Calu3 (cell line): Measurements from ENCODE around the gene MSI1. TPM values are rescaled to one million over a fixed set of nuclear protein-coding genes. Genes with fewer than 3 reads are reported as not detected.

Experiments used
- BruUV-seq: library from RNA; stranded (reverse); fragments of 400-500 nt; replicated peaks from 2 replicates; lab custom pipeline; 2021; lab: Mats Ljungman, UMichigan
- CTCF ChIA-PET: fragments of 300-600 bp; sonication (Branson Sonifier 250); formaldehyde crosslinking; loops from one replicate; lab custom pipeline; 2022; ENCODE audit warnings: antibody characterized with exemption; lab: Charles Lee
- DNase-seq: peaks from one replicate; pipeline ENCODE4 v3.0.0; 2022
- H3K27ac Mint-ChIP-seq: one replicate; pipeline ENCODE4 v1.8.0; 2022; ENCODE audit warnings: mixed read lengths; ENCODE audit not compliant: unreplicated experiment
- H3K27me3 Mint-ChIP-seq: one replicate; pipeline ENCODE4 v1.8.0; 2022; ENCODE audit warnings: mixed read lengths; ENCODE audit not compliant: unreplicated experiment
- H3K36me3 Mint-ChIP-seq: one replicate; pipeline ENCODE4 v1.8.0; 2022; ENCODE audit warnings: mild to moderate bottlenecking, moderate library complexity, mixed read lengths; ENCODE audit not compliant: insufficient read depth, unreplicated experiment
- H3K4me1 Mint-ChIP-seq: one replicate; pipeline ENCODE4 v1.8.0; 2022; ENCODE audit warnings: mild to moderate bottlenecking, low read depth, mixed read lengths; ENCODE audit not compliant: unreplicated experiment
- H3K4me3 Mint-ChIP-seq: one replicate; pipeline ENCODE4 v1.8.0; 2022; ENCODE audit warnings: mild to moderate bottlenecking, low read depth, moderate library complexity, mixed read lengths; ENCODE audit not compliant: unreplicated experiment
- H3K9me3 Mint-ChIP-seq: one replicate; pipeline ENCODE4 v1.8.0; 2022; ENCODE audit warnings: low read depth, mixed read lengths; ENCODE audit not compliant: unreplicated experiment
- CTCF ChIP-seq: fragments of 200-600 bp; IDR thresholded peaks from one replicate; pipeline ENCODE4 v1.8.0; 2022; ENCODE audit warnings: antibody characterized with exemption; ENCODE audit not compliant: unreplicated experiment
- intact Hi-C: fragments of 100-400 bp; cut with micrococcal nuclease; formaldehyde crosslinking; loops from one replicate; pipeline ENCODE4 v1.10.0; 2022; ENCODE audit not compliant: unreplicated experiment
- total RNA-seq: library from RNA; stranded (reverse); gene quantifications from 2 replicates; pipeline ENCODE4 v1.2.3, GENCODE V29; 2022

The MSI1 gene
- total RNA-seq, 1 experiment from 2014 or later: 1.4 TPM

GRCh38 chr12:120364487-120364886 lies 4.5 kb downstream of the MSI1 start:
- DNase-seq: no peak
- H3K36me3 Mint-ChIP-seq: peaks cover 7% of the 10 kb centered on the region
- no peak overlapping the region for H3K27ac Mint-ChIP-seq
- TF ChIP-seq CTCF: no peak
- intact Hi-C loops: no loop called here
- peaks cover 31% of the 10 kb centered on the region for H3K27me3 Mint-ChIP-seq
- H3K9me3 Mint-ChIP-seq: no peaks in the 10 kb centered on the region
- H3K4me3 Mint-ChIP-seq: no peak overlapping the region
- no TSS peak for BruUV-seq
- CTCF ChIA-PET: interaction anchor here (0.6 kb wide), 2 partner anchors 20 to 60 kb away, joined by 3 to 4 read pairs; no protein-coding TSS in a partner anchor
- peaks cover 10% of the 10 kb centered on the region for H3K4me1 Mint-ChIP-seq

GRCh38 chr12:120363274-120363855 lies 5.6 kb downstream of the MSI1 start:
- peaks cover 7% of the 10 kb centered on the region for H3K36me3 Mint-ChIP-seq
- H3K4me3 Mint-ChIP-seq: no peak overlapping the region
- no TSS peak for BruUV-seq
- CTCF ChIA-PET: interaction anchor here (0.5 kb wide), 1 partner anchor 189 kb away, joined by 6 read pairs; no protein-coding TSS in a partner anchor
- TF ChIP-seq CTCF: no peak
- no peak overlapping the region for H3K27ac Mint-ChIP-seq
- intact Hi-C loops: no loop called here
- H3K27me3 Mint-ChIP-seq: peaks cover 36% of the 10 kb centered on the region
- DNase-seq: no peak
- no peaks in the 10 kb centered on the region for H3K9me3 Mint-ChIP-seq
- peaks cover 10% of the 10 kb centered on the region for H3K4me1 Mint-ChIP-seq

GRCh38 chr12:120362516-120363273 lies 6.3 kb downstream of the MSI1 start:
- Mint-ChIP-seq H3K36me3 (peaks cover 7% of the 10 kb centered on the region), H3K4me1 (peaks cover 10% of the 10 kb centered on the region), H3K4me3 (no peak overlapping the region), H3K27ac (no peak overlapping the region), H3K9me3 (no peaks in the 10 kb centered on the region), H3K27me3 (peaks cover 41% of the 10 kb centered on the region)
- no peak for DNase-seq
- TF ChIP-seq CTCF: no peak
- BruUV-seq: no TSS peak
- CTCF ChIA-PET: interaction anchor here (0.5 kb wide), 1 partner anchor 190 kb away, joined by 6 read pairs; no protein-coding TSS in a partner anchor
- intact Hi-C loops: no loop called here

- Mint-ChIP-seq H3K36me3 (peaks cover 2% of the 10 kb centered on the region), H3K4me3 (no peak overlapping the region), H3K27ac (no peak overlapping the region), H3K9me3 (no peaks in the 10 kb centered on the region), H3K4me1 (peaks cover 14% of the 10 kb centered on the region), H3K27me3 (peaks cover 32% of the 10 kb centered on the region)
- BruUV-seq: no TSS peak
- no peak for DNase-seq
- intact Hi-C loops: no loop called here
- CTCF ChIA-PET: no interaction called here
- TF ChIP-seq CTCF: no peak
Measured at GRCh38 chr12:120361506-120362208, 7.3 kb downstream of the MSI1 start.
